GM18505 (cell line): ENCODE results near the gene DYSF.
"Not testable (repeated sequence)": the region's sequence is repeated elsewhere in the genome, so short reads cannot be mapped to it uniquely, and the experiment has no call there.

Source experiments
- ATAC-seq: cut with Tn5 transposase; IDR thresholded peaks from one replicate; pipeline ENCODE4 v1.9.1; 2021; ENCODE audit not compliant: unreplicated experiment
- POLR2A ChIP-seq: IDR thresholded peaks from 4 replicates; pipeline ENCODE4 v1.6.1; 2011; ENCODE audit warnings: borderline replicate concordance; ENCODE audit not compliant: insufficient read depth, insufficient read length; ENCODE audit errors: extremely low read depth

The DYSF gene

DNA sequence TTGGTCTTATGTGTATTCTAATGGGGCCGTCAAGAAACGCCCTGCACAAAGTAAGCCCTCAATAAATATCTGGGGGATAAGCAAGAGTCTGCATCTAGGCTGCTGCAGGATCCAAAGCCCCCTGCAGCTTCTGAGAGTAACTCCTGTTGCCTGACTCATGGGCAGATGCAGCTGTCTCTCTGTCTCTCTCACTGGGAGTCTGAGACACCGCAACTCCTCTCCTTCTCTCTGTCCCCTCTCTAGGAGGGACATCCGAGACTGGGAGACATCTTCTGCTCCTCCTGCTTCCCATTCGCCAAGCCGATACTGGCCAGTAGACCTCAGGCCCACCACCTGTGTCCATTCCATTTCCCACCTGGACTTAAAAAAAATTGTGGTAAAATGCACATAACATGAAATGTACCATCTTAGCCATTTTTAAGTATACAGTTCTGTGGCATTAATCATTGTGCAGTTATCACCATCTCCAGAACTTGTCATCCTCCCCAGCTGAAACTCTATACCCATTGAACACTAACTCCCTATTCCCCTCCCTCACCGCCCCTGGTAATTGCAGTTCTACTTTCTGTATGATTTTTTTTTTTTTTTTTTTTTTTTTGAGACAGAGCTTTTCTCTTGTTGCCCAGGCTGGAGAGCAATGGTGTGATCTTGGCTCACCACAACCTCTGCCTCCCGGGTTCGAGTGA is 20.1 kb downstream of the DYSF start:
- TF ChIP-seq POLR2A, result no peak
- ATAC-seq, result no peak

- ATAC-seq, result no peak
- TF ChIP-seq POLR2A, result no peak
Measured at GRCh38 chr2:71474116-71474743, 20.9 kb downstream of the DYSF start.

GRCh38 chr2:71474744-71475397 is 21.5 kb downstream of the DYSF start:
- no peak for TF ChIP-seq POLR2A
- ATAC-seq, result no peak

DNA sequence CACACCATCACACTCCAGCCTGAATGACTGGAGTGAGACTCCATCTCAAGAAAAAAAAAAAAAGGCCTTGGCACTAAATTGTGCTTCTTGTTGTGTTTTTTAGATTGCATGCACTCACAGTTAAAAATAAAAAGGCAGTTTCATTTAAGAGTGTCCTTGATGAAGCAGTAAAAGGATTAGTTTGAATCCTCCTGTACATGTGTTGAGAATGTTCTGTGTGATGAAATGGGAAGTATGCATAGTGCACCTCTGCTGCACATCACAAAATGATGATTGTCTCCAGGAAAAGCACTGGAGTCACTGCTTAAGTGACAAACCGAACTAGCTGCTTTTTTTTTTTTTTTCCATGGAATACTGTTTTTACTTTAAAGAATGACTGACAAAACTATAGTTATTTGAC is 23.1 kb downstream of the DYSF start:
- TF ChIP-seq POLR2A, result no peak
- ATAC-seq, result no peak

- ATAC-seq, result no peak
- no peak for TF ChIP-seq POLR2A
Measured at GRCh38 chr2:71477231-71477691, 23.9 kb downstream of the DYSF start.

DNA sequence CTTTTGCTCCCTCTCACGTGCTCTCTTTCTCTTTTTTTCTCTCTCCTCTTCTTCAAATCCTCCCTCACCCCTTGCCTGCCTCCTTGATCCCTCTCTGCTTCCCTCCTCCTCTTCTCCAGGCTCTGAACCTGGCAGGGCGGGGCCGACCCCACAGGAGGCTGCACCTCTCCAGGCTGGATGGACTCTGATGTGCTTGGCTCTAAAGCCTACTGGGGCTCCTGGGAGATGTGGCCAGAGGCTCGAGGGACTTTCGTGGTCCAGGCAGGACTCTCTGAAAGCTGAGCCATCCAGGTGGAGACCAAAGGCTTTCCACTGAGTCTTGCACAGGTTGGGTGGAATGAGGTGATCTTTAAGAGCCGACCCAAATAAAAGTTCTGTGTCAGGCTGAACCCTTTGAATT is 25.4 kb downstream of the DYSF start:
- no peak for ATAC-seq
- no peak for TF ChIP-seq POLR2A

DNA sequence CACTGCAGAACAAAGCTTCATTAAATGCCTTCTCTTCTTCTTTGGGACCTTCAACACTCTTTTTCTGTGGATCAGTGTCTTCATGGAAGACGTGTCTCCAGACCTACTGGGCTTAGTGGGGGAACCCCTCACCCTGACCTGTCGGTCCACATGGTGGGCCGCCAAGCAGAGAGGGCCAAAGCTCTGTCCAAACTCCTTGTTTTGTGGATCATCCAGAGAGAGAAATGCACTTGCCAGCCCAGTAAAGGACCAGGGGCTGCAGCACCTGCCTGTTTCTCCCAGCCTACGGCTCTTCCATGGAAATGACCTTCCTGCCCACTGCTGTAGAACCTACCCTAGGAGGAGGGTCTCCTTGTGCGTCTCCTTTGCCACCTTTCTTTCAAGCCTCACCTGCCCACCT is 25.9 kb downstream of the DYSF start:
- ATAC-seq, result no peak
- no peak for TF ChIP-seq POLR2A

DNA sequence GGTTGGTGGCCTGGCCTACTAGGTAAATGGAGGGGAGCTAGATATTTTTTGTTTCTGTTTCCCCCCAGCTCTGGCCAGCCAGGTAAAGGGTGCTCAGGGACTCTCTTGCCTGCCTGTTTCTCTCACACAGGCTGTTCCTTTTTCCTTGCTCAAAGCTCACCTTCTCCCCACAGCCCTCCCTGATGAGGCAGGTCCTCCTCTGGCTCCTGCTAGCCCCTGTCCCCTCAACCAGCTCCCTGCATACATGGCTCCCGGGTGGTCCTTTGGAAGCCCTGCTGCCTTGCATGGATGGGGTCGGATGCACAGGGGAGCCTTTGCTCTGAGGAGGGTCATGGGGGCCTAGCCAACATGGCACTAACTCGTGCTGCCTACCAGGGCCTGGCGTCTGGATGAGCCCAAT is 27.8 kb downstream of the DYSF start:
- no peak for ATAC-seq
- no peak for TF ChIP-seq POLR2A

- ATAC-seq, result no peak
- TF ChIP-seq POLR2A, result no peak
Measured at GRCh38 chr2:71482055-71482454, 28.7 kb downstream of the DYSF start.

- no peak for TF ChIP-seq POLR2A
- no peak for ATAC-seq
Measured at GRCh38 chr2:71483246-71483645, 29.9 kb downstream of the DYSF start.

DNA sequence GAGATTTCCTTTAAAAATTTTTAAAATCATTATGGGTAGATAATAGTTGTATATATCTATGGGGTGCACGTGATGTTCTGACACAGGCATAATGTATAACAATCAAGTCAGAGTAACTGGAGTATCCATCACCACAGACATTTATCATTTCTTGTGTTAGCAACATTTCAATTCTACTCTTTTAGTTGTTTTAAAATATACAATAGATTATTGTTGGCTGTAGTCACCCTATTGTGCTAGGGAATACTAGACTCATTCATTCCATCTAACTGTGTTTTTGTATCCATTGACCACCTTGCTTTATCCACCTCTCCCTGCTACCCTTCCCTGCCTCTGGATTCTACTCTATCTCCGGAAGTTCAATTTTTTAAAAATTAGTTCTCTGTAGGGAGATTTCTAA is 31.0 kb downstream of the DYSF start:
- TF ChIP-seq POLR2A, result no peak
- no peak for ATAC-seq

GRCh38 chr2:71486881-71487640 is 33.7 kb downstream of the DYSF start:
- TF ChIP-seq POLR2A, result no peak
- ATAC-seq, result no peak

GRCh38 chr2:71491551-71491950 is 38.2 kb downstream of the DYSF start:
- not testable (repeated sequence) for ATAC-seq
